Jurkat, Clone E6-1 (cell line): ENCODE data around the gene CARMIL3. TPM values are rescaled to one million over a fixed set of nuclear protein-coding genes. Genes with fewer than 3 reads are reported as not detected.
"Not testable (repeated sequence)": the region's sequence is repeated elsewhere in the genome, so short reads cannot be mapped to it uniquely, and the experiment has no call there.

Experiments
- DNase-seq: peaks from one replicate; pipeline ENCODE4 v3.0.0-alpha.2; 2011; ENCODE audit warnings: low read depth, low spot score
- H3K4me3 ChIP-seq: 2 replicates; pipeline ENCODE4 v1.5.1; 2011; ENCODE audit warnings: mild to moderate bottlenecking, low read length, control low read depth, moderate library complexity
- polyA plus RNA-seq: library from polyadenylated mRNA; unstranded; fragments of >200 nt; gene quantifications from one replicate; pipeline ENCODE4 v1.2.1, GENCODE V29; 2012; ENCODE audit warnings: missing spikeins; ENCODE audit not compliant: insufficient read length, insufficient read depth

The CARMIL3 gene
- polyA plus RNA-seq = 3.2 TPM

DNA sequence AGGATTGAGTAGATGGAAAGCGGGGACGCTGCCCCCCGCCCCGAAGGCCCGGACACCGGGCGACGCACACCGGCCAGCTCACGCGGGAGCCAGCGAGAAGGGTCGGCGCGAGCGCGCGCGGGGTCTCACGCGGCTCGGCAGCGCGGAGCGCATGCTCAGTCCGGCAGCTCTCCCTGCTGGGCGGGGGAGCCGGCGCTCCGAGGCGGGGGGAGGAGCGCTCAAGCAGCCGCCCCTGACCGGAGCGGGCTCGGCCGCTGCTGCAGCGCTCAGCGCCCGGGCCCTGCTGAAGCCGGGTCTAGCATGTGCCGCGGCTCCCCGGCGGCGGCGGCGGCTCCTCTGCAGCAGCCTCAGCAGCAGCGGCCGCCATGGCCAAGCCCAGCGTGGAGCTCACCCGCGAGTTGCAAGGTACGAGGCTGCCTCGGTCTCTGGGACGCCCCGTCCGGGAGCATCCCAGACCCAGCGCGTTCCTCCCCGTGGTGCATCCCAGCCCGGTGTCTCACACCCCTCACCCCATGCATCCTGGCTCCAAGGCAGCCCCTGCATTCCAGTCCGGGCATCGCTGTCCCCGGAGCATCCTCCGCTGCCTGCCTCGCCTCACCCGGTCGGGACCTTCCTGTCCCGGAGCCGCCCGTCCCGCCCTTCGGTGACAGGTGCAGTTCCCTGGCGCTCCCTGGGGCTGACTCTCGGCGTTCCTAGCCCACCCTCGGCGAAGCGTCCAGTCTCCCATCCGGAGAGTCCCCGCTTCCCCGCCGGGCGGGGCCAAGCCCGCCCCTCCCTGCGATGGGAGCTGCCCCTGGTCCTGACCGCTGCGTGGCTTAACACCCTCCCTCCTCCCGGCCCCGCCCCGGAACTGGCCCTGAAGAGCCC, at the start of gene CARMIL3:
CARMIL3 (plus strand) TSS at position 221 of the 867 bp plus-strand sequence; CDS start at position 366, 145 bp downstream.
- no peak for DNase-seq
- peak within 1 kb of the TSS; percentile 66 for H3K4me3 ChIP-seq

GRCh38 chr14:24006471-24006816, 45.4 kb upstream of the CARMIL3 start:
- not testable (repeated sequence) for DNase-seq
- peak overlapping the region; percentile 52 for H3K4me3 ChIP-seq

GRCh38 chr14:24006817-24007652, 44.8 kb upstream of the CARMIL3 start:
- H3K4me3 ChIP-seq = peak overlapping the region; percentile 52
- DNase-seq = not testable (repeated sequence)

DNA sequence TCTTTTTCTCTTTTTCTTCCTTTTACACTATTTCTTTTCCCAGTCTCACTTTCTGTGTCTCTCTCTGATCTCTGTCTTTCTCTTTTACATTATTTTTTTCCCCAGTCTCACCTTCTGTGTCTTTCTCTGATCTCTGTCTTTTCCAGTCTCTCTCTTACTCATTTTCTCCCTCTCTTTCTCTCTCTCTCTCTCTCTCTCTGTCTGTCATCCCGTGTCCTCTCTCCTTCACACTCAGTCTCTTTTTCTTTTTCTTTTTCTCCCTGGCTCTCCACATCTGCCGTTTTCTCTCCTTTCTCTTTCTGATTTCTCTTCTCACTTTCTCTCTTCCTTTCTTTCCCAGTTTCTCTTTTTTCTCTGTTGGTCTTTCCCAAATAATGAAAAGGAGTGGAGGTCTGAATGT, 40.8 kb upstream of the CARMIL3 start:
- DNase-seq = no peak
- H3K4me3 ChIP-seq = no peak overlapping the region

- DNase-seq, H3K4me3 ChIP-seq: not testable (repeated sequence)
Measured at GRCh38 chr14:24012726-24013273, 39.0 kb upstream of the CARMIL3 start.

DNA sequence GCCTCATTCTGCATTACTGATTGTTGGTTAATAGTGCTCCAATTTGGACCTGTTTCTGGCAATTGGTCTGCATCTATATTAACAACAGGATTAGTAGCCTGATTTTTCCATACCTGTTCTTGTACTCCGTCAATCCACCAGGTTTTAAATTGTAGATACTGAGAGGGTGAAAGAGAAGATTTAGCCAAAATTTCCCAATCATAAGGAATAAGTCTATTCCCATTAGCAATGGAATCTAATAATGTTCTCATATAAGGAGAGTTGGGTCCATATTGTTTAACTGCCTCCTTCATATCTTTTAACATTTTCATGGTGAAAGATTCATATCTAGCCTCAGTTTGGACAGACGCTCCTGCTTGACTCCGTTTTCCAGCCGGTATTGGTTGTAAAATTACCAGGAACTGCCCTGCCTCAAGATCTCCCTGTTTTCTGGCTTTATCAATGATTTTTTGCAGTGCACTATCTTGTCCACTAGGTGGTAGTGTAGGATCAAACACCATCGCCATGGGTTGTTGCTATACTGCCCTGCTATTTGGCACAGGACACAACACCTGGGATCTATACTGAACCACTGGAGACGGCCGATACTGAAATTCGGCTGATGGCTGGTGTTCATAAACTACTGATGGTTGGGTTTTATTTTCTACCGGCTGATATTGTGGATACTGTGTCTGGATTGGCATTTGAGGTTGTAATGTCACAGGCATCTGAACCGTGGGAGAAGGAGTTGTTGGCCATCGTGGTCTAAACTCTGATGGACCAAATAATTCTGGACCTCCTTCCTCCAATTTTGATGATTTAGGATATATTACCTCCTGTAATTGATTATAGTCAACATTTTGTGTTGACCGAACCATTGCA, 37.9 kb upstream of the CARMIL3 start:
- peak; percentile 75 for DNase-seq

DNA sequence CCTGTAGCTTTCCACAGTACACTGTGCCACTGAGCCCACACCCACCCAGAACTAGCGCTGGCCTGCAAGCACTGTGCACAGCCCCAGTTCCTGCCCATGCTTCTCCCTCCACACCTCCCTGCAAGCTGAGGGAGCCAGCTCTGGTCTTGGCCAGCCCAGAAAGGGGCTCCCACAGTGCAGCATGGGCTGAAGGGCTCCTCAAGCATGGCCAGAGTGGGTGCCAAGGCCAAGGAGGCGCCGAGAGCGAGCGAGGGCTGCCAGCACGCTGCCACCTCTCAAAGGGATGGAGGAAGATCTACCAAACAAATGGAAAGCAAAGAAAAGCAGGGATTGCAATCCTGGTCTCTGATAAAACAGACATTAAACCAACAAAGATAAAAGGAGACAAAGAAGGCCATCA, 36.1 kb upstream of the CARMIL3 start:
- H3K4me3 ChIP-seq, DNase-seq: not testable (repeated sequence)

More for the DNA sequence above, 37.9 kb upstream of the CARMIL3 start:
- H3K4me3 ChIP-seq = no peak overlapping the region

DNA sequence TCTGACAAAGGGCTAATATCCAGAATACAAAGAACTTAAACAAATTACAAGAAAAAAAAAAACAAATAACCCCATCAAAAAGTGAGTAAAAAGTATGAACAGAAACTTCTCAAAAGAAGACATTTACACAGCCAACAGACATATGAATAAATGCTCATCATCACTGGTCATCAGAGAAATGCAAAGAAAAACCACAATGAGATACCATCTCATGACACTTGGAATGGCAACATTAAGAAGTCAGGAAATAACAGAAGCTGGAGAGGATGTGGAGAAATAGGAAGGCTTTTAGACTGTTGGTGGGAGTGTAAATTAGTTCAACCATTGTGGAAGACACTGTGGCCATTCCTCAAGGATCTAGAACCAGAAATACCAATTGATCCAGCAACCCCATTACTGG, 32.8 kb upstream of the CARMIL3 start:
- H3K4me3 ChIP-seq, DNase-seq: not testable (repeated sequence)

DNA sequence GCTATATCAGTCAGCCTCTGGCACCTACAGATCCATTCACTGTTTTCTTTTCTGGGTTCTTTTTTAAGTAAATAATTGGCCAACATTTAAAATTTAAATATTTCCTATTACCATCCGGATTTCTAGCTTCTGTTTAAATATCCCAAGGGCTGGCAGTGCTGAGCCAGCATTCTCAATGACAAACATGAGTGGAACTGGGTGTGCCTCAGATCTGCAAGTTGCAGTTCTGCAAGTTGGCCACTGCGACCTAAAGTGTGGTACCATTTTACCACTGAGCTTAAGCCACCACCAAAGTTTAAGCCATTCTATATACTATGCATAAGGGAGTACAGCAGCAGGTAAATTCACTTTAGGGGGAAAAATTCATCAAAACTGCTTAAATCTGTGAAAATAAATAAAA, 31.9 kb upstream of the CARMIL3 start:
- H3K4me3 ChIP-seq, DNase-seq: not testable (repeated sequence)

DNA sequence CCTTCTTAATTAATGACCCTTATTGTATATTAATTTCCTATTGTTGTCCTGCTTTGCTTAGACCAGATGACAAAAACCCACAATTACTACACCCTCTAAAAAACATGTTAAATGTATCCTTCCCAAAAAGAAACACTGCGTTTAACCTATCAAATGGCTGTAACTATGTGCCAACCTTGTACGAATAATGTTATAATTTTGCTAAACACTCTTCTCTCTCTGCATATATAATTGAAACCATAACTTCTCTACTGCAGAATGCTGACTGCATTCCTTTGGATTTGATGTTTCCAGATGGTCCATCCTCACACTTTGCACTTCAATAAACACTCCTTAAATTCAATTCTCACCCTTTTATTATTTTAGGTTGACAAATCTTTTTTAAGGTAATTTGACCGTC, 31.3 kb upstream of the CARMIL3 start:
- H3K4me3 ChIP-seq, DNase-seq: not testable (repeated sequence)

- not testable (repeated sequence) for DNase-seq
Measured at GRCh38 chr14:24024939-24025418, 26.8 kb upstream of the CARMIL3 start.

DNA sequence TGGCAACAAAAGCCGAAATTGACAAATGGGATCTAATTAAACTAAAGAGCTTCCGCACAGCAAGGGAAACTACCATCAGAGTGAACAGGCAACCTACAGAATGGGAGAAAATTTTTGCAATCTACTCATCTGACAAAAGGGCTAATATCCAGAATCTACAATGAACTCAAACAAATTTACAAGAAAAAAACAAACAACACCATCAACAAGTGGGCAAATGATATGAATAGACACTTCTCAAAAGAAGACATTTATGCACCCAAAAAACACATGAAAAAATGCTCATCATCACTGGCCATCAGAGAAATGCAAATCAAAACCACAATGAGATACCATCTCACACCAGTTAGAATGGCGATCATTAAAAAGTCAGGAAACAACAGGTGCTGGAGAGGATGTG, 22.1 kb upstream of the CARMIL3 start:
- not testable (repeated sequence) for H3K4me3 ChIP-seq, DNase-seq

More at GRCh38 chr14:24024939-24025418, 26.8 kb upstream of the CARMIL3 start:
- not testable (repeated sequence) for H3K4me3 ChIP-seq

- H3K4me3 ChIP-seq, DNase-seq: not testable (repeated sequence)
Measured at GRCh38 chr14:24031331-24031730, 20.5 kb upstream of the CARMIL3 start.

DNA sequence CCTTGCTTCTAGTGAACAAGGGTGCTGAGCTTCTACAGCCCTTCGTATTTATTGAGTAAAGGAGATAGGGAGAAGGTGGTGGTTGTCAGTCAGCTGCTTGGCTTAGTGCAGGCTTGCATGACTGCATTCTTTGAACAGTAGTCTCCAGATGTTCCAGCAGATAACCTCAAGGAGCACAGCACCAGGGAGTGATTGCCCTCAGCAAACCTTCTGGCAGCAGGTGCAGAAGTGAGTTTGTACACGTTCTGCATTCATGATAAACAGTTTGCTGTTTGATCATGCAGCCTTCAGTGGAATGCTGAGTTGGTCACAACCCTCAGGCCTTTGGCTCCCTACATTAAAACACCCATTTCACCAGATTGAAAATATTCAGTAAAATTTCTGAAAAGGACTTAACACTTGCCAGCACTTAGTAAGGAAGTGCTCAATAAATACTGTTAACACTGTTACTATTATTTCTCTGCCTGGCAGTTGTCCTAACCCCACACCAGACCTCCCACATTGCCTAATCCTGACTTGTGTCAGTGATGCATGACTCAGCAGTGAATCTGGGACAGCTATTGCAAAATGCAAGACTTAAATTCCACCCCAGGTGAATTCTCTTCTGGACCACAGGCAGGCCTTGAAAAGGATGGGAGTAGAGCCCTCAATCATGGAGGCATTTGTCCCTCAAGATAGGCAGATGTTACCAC, 18.9 kb upstream of the CARMIL3 start:
- peak; percentile 42 for DNase-seq
- H3K4me3 ChIP-seq = no peak overlapping the region

GRCh38 chr14:24035769-24036168, 16.0 kb upstream of the CARMIL3 start:
- peak overlapping the region; percentile 70 for H3K4me3 ChIP-seq
- not testable (repeated sequence) for DNase-seq

DNA sequence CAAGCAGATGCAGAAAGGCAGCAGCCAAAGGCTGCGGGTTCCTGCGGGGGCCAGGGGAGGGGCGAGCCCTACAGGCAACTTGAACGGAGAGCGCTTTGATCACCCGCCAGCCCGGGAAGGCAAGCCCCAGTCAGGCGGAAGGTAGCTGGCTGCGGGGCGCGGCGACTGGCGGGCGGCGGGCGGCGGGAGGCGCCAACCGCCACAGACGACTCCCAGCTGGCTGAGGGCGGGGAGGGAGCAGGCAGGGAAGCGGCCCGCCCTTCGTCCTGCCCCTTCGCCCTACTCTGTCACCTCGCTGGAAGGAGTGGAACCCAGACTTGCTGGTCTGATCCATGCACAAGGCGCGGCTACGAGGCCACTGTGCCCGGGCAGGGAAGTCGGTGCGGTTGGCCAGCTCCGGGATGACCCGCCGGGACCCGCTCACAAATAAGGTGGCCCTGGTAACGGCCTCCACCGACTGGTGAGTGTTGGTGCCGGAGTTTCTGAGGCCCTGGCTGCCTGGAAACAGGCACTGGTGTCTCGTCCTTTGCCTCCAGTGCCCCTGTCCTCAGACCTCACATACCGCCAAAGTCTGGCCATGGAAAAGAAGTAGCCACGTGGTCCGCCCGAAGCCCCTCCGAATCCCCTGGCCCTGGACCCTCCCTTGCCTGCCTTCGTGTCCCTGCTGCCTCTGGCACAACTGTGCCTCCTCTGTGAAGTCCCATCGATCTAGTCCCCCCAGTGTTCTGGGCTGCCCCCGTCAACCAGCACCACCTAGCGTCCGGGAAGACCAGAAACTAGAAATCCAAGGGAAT, 15.4 kb upstream of the CARMIL3 start:
- DNase-seq = peak; percentile 80
- peak overlapping the region; percentile 70 for H3K4me3 ChIP-seq

GRCh38 chr14:24036963-24037657, 14.7 kb upstream of the CARMIL3 start:
- H3K4me3 ChIP-seq = peak overlapping the region; percentile 70
- DNase-seq = not testable (repeated sequence)
